GM12873 (cell line): ENCODE data around the gene FHOD1.

Experiments used
- CTCF ChIP-seq: IDR thresholded peaks from 2 replicates; pipeline ENCODE4 v1.5.1; 2012; ENCODE audit warnings: low read depth, mild to moderate bottlenecking, moderate library complexity, low read length, control low read depth; ENCODE audit not compliant: insufficient read depth; ENCODE audit errors: missing control alignments

FHOD1 gene

GRCh38 chr16:67190448-67191399 is 56.6 kb downstream of the FHOD1 start:
- no peak for TF ChIP-seq CTCF

- TF ChIP-seq CTCF = no peak
Observed at GRCh38 chr16:67190041-67190440, 57.2 kb downstream of the FHOD1 start, which contains the start of gene EXOC3L1. EXOC3L1 (minus strand) TSS chr16:67190136; CDS start chr16:67189676, 460 bp downstream.

GRCh38 chr16:67188798-67189197 is 58.5 kb downstream of the FHOD1 start:
- no peak for TF ChIP-seq CTCF

GRCh38 chr16:67188323-67188722 is 59.0 kb downstream of the FHOD1 start:
- no peak for TF ChIP-seq CTCF

GRCh38 chr16:67187175-67187890 is 59.9 kb downstream of the FHOD1 start:
- TF ChIP-seq CTCF = no peak

- TF ChIP-seq CTCF = no peak
Observed at GRCh38 chr16:67186550-67186950, 60.7 kb downstream of the FHOD1 start.

GRCh38 chr16:67185651-67186134 is 61.6 kb downstream of the FHOD1 start:
- TF ChIP-seq CTCF = no peak
